Activated T-helper 9 cell treated with anti-CD3 and anti-CD28 coated beads, Interleukin-2, amount 50 U/mL, for 16 hours (primary cell): ENCODE data around the gene TDRD15.
"Not testable (repeated sequence)": the region's sequence is repeated elsewhere in the genome, so short reads cannot be mapped to it uniquely, and the experiment has no call there.

Source experiments
- DNase-seq: peaks from one replicate; pipeline ENCODE4 v3.0.0-alpha.2; 2020; ENCODE audit warnings: low read depth

Gene TDRD15

GRCh38 chr2:21146638-21147037, 22.9 kb downstream of the TDRD15 start:
- no peak for DNase-seq

- DNase-seq = no peak
Observed at GRCh38 chr2:21148718-21149117, 24.9 kb downstream of the TDRD15 start.

GRCh38 chr2:21151234-21151633, 27.5 kb downstream of the TDRD15 start:
- DNase-seq = not testable (repeated sequence)

GRCh38 chr2:21155365-21156136, 31.8 kb downstream of the TDRD15 start:
- DNase-seq = no peak

- DNase-seq = no peak
Observed at GRCh38 chr2:21161122-21161521, 37.4 kb downstream of the TDRD15 start.

GRCh38 chr2:21161832-21162614, 38.3 kb downstream of the TDRD15 start:
- DNase-seq = no peak

- no peak for DNase-seq
Observed at GRCh38 chr2:21162615-21162878, 38.8 kb downstream of the TDRD15 start.

- DNase-seq = no peak
Observed at GRCh38 chr2:21163213-21163612, 39.4 kb downstream of the TDRD15 start.

GRCh38 chr2:21165350-21165749, 41.6 kb downstream of the TDRD15 start:
- DNase-seq = no peak

- DNase-seq = no peak
Observed at GRCh38 chr2:21175895-21176646, 52.3 kb downstream of the TDRD15 start.

- no peak for DNase-seq
Observed at GRCh38 chr2:21181957-21182356, 58.2 kb downstream of the TDRD15 start.

GRCh38 chr2:21183306-21183705, 59.5 kb downstream of the TDRD15 start:
- DNase-seq = no peak

- no peak for DNase-seq
Observed at GRCh38 chr2:21183726-21184125, 60.0 kb downstream of the TDRD15 start.

- DNase-seq = no peak
Observed at GRCh38 chr2:21191535-21191934, 67.8 kb downstream of the TDRD15 start.
